ACC112 (cell line): Measurements from ENCODE around the gene CACNA2D4.

Experiments used
- H2AFZ ChIP-seq: fragments of 200-600 bp; sonication (generic); one replicate; pipeline ENCODE4 v1.6.0; 2017; ENCODE audit warnings: antibody characterized with exemption, low read length; ENCODE audit not compliant: unreplicated experiment
- H3K27ac ChIP-seq: fragments of 200-600 bp; sonication (generic); 2 replicates; pipeline ENCODE4 v1.5.1; 2014; ENCODE audit warnings: low read depth, mild to moderate bottlenecking, antibody characterized with exemption, low read length, moderate library complexity
- H3K27me3 ChIP-seq: fragments of 200-600 bp; sonication (generic); 2 replicates; pipeline ENCODE4 v1.6.1; 2014; ENCODE audit warnings: mild to moderate bottlenecking, antibody characterized with exemption, low read length, moderate library complexity, mixed read lengths; ENCODE audit not compliant: insufficient read depth
- H3K36me3 ChIP-seq: fragments of 200-600 bp; sonication (generic); 2 replicates; pipeline ENCODE4 v1.6.1; 2016; ENCODE audit warnings: mild to moderate bottlenecking, antibody characterized with exemption, low read length, moderate library complexity, mixed read lengths; ENCODE audit not compliant: insufficient read depth
- H3K4me1 ChIP-seq: fragments of 200-600 bp; sonication (generic); one replicate; pipeline ENCODE4 v1.6.1; 2016; ENCODE audit warnings: low read length, mixed read lengths; ENCODE audit not compliant: insufficient read depth, unreplicated experiment, control insufficient read depth
- H3K4me3 ChIP-seq: fragments of 200-600 bp; sonication (generic); 2 replicates; pipeline ENCODE4 v1.5.1; 2014; ENCODE audit warnings: mild to moderate bottlenecking, low read depth, low read length
- H3K79me2 ChIP-seq: fragments of 200-600 bp; sonication (generic); one replicate; pipeline ENCODE4 v1.6.0; 2016; ENCODE audit warnings: low read length; ENCODE audit not compliant: control insufficient read depth, unreplicated experiment, insufficient read depth

Gene CACNA2D4

DNA sequence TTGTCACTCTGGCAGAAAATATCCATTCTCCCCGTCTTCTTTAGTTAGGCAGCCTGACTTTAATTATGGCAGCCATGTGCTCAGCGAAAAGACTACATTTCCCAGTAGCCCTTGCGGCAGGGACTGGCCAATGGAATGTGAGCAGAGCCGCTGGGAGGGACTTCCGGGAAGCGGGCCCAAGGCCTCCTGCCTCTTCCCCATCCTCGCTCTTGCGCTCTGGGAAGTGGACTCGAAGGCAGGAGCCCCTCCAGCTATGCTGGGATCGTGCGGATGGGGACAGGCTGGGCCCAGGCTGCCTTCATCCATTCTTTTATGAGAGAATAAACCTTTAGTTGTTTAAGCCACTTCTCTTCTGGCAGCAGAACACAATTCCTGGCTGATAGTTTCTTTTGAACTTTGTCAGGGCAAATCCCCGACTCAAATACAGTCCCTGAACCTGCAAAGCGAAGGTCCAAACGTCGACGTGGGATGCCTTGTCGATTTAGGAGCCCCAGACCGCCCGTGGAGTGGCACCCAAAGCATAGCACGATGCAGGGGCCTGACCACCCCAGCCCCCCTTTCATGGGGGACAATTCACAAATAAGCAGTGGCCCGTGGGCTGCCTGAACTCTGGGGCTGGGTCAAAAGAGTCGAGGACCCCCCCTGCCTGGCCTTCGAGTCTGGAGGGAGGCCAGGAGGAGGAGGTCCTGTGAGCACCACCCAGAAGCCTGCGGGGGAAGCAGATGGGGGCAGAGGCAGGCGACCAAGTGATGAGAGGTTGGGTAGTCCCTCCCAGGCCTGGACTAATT, 113.7 kb downstream of the CACNA2D4 start:
- Histone ChIP-seq H3K4me3 (no peak overlapping the region), H3K79me2 (no peaks in the 10 kb centered on the region), H2AFZ (peak overlapping the region; percentile 95), H3K27ac (no peak overlapping the region), H3K36me3 (no peaks in the 10 kb centered on the region), H3K27me3 (no peaks in the 10 kb centered on the region), H3K4me1 (peaks cover 6% of the 10 kb centered on the region)

DNA sequence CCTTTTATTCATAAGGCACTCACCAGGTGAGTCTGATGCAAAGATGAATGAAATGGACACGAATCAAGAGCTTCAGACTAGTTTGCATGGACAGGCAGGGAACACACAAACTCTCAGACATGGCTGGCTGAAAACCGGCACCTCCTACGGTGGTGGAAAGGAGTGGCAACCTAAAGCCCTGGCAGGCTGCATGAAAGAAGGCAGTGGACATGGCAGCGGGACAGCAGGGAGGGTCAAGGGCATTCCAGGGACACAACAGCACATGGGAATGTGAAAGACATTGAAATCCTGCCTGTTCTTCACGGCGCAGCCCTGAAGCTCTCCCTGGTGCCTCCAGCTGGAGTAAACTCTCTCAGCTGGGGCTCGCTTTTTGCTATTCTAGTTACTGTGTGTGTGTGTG, 114.7 kb downstream of the CACNA2D4 start:
- no peaks in the 10 kb centered on the region for H3K79me2 ChIP-seq
- H3K36me3 ChIP-seq, result no peaks in the 10 kb centered on the region
- no peak overlapping the region for H3K27ac ChIP-seq
- no peak overlapping the region for H2AFZ ChIP-seq
- no peak overlapping the region for H3K4me3 ChIP-seq
- H3K4me1 ChIP-seq, result peaks cover 6% of the 10 kb centered on the region
- H3K27me3 ChIP-seq, result no peaks in the 10 kb centered on the region

DNA sequence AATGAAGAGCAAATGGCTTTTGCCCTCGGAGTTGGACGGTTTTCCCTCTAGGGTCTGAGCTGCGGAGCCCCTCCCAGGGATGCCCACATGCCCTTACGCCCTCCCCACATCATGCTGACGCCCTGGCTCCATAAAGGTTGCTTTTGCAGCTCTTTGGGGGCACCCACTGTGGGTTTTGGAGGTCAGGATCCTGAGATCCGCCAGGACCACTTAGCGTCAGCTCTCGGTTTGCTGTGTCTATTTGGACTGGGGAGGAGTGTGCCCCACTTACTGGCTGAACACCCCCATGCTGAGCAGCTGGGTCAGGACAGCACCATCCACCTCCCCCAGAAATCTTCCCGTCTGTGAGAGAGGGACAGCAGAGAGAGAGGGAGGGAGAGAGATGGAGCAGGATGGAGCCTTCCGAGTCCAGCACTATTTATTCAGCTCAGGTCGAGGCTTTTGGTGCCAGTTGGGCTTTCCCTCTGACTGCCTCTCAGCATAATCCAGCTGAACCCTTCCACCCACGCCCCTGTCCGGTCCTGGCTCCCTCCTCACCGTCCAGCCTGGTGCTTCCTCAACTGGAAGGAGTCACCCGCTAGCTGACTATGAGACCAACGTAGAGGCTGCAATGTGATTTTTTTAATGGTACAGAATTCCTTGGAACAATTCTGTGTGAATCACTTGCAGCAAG, 117.0 kb downstream of the CACNA2D4 start:
- Histone ChIP-seq H3K27ac (no peak overlapping the region), H3K36me3 (no peaks in the 10 kb centered on the region), H3K79me2 (no peaks in the 10 kb centered on the region), H3K4me3 (no peak overlapping the region), H3K4me1 (peaks cover 6% of the 10 kb centered on the region), H2AFZ (no peak overlapping the region), H3K27me3 (no peaks in the 10 kb centered on the region)

DNA sequence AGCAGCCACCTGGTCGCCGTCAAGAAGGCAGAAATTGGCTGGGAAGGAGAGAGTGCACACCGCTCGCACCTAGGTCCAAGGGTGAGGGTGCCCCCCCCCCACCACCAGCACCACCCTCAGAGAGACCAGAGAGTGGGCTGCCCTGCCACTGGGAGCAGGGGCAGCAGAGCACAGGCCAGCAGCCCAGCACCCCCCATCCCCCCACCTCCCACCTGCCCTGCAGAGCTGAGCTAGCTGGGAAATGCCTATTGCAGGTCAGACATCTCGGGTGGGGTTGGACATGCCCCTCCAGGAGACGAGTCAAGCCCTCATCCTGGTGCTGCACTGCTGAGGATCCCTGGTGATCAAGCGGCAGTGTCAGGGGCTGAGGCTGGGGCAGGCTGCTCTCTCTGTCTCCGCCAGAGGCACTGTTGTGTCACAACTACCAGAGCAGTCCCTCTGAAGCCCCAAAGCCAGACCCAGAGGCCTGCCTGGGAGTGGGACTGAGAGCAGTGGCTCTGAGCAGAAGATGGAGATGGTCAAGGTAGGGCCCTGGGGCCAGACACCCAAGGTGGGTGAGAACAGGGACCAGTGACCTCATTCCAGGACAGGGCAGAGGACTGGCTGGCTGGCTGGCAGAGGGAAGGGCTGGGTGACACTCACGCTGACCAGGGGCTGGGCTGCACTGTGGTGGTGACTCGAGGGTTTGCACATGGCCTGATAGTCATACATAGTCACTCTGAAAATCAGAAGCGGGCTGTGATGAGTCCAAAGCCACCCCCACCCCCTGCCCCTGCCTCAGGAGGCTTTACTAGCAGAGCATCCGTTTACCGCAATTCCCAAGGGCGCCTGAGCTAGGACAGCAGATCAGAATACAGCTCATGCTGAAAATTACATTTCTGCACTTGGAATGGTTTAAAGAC, 117.8 kb downstream of the CACNA2D4 start:
- peaks cover 6% of the 10 kb centered on the region for H3K4me1 ChIP-seq
- H3K27ac ChIP-seq, result no peak overlapping the region
- H3K36me3 ChIP-seq, result no peaks in the 10 kb centered on the region
- H3K79me2 ChIP-seq, result no peaks in the 10 kb centered on the region
- H2AFZ ChIP-seq, result no peak overlapping the region
- H3K4me3 ChIP-seq, result no peak overlapping the region
- no peaks in the 10 kb centered on the region for H3K27me3 ChIP-seq

DNA sequence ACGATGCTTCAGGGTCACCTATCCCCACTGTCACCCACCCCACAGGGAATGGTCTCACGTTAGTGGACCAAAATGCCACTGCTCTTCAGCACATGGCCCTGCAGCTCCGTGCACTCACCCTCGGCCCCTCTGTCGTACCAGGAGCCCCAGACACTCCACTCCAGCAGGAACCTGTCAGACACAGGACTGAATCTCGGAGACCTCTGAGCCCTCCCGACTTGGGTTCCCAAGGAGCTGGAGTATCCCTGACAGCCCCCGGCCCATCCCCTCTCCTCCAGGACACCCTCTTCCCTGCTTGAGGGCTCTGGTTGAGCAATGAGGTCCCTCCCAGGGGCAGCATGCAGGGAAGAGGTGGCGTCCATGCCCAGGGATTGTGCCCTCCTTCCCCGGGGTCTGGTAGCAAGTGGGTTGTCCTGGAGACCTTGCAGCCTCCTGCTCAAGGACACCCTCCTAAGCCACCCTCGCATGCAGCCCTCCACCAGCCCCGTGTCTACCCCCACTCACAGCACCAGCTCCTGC, 118.5 kb downstream of the CACNA2D4 start:
- Histone ChIP-seq H3K79me2 (no peaks in the 10 kb centered on the region), H3K4me3 (no peak overlapping the region), H2AFZ (no peak overlapping the region), H3K36me3 (no peaks in the 10 kb centered on the region), H3K27ac (no peak overlapping the region), H3K27me3 (no peaks in the 10 kb centered on the region), H3K4me1 (peaks cover 6% of the 10 kb centered on the region)

DNA sequence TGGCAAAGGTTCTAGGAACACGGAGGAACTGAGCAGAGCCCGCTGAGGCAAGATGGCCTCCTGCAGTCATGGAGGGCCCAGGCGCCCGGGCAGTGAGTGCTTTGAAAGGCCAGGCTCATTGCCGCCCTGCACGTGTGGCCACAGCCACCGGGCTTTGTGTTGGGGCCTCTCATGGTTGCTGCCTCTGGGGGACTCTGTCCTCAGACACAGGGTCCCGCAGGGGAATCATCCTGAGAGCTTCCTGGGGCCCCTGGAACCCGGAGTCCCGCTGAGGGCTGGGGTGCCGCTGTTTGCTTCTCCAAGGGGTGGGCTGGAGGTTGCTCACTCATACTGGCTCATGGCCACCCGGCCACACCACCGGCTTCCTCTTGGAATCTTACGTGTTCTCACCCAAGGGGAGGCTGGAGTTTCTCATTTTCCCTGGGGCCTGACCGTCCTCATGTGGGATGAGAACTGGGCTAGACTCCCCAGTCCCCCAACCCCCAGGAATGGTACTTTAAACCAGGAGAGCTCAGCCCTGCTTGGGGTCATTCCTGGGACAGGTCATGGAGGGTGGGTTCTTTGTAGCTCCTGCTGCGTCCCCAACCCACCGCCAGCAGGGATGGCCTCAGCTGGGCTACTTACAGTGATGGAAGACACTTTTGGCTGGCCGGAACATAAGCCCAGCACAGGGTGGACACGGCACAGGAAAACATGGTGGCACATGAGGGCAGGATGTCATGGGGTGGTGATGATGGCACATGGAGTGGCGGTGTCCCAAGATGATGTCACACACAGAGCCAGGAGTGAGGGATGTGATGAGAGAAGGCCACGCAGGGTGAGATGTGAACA, 119.2 kb downstream of the CACNA2D4 start:
- H3K27me3 ChIP-seq, result no peaks in the 10 kb centered on the region
- H3K79me2 ChIP-seq, result no peaks in the 10 kb centered on the region
- H3K4me1 ChIP-seq, result peaks cover 6% of the 10 kb centered on the region
- H3K36me3 ChIP-seq, result no peaks in the 10 kb centered on the region
- no peak overlapping the region for H2AFZ ChIP-seq
- no peak overlapping the region for H3K27ac ChIP-seq
- H3K4me3 ChIP-seq, result no peak overlapping the region

DNA sequence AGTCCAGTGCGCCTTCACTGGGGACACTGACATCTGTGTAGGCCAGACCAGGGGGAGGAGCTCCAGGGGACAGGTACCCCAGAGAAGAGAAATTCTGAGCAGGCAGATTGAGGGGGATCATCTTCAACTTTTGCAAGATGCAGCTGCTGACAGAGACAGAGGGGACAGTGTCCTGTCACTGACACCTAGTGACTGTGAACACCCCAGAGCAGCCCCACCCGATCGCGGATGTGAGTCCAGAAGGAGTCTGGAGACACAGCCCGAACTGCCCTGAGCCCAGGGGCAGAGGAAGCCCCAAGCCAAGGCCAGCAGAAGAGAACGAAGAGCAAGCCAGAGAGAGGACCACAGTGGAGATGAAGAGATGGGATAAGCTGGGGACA, 119.8 kb downstream of the CACNA2D4 start:
- no peak overlapping the region for H3K27ac ChIP-seq
- no peaks in the 10 kb centered on the region for H3K36me3 ChIP-seq
- H3K27me3 ChIP-seq, result no peaks in the 10 kb centered on the region
- H3K79me2 ChIP-seq, result no peaks in the 10 kb centered on the region
- H3K4me3 ChIP-seq, result no peak overlapping the region
- H3K4me1 ChIP-seq, result peaks cover 6% of the 10 kb centered on the region
- no peak overlapping the region for H2AFZ ChIP-seq

DNA sequence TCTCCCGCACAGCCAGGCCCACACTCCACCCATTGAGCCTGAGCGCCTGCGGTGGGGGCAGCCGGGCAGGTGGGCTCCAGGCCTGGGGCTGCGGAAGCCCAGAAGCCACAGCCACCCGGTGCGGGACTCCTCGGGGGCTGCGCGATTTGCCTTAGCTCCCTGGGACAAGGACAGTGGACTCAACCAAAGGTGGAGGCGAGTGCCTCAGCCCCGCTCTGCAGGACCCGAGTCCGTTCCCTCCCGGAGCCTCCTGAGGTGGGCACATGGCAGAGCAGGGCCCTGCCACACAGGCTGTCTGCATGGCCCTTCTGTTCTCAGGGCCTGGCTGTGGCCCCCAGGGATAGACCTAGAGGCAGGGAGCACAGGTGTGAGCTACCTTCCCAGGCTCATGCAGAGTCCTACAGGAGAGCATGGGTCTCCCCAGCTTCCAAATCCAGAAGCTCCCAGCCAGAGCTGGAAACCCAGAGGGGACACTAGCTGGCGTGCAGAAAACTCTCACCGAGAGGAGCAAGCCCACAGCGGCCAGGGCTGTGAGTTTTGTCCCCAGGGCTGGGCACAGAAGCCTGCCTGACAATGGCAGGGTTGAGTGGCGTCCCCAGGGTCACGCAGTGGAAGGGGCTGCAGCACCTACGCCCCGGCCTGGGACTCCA, 120.3 kb downstream of the CACNA2D4 start:
- H3K27ac ChIP-seq, result no peak overlapping the region
- no peaks in the 10 kb centered on the region for H3K36me3 ChIP-seq
- peaks cover 6% of the 10 kb centered on the region for H3K4me1 ChIP-seq
- no peak overlapping the region for H2AFZ ChIP-seq
- H3K27me3 ChIP-seq, result no peaks in the 10 kb centered on the region
- H3K4me3 ChIP-seq, result no peak overlapping the region
- no peaks in the 10 kb centered on the region for H3K79me2 ChIP-seq

DNA sequence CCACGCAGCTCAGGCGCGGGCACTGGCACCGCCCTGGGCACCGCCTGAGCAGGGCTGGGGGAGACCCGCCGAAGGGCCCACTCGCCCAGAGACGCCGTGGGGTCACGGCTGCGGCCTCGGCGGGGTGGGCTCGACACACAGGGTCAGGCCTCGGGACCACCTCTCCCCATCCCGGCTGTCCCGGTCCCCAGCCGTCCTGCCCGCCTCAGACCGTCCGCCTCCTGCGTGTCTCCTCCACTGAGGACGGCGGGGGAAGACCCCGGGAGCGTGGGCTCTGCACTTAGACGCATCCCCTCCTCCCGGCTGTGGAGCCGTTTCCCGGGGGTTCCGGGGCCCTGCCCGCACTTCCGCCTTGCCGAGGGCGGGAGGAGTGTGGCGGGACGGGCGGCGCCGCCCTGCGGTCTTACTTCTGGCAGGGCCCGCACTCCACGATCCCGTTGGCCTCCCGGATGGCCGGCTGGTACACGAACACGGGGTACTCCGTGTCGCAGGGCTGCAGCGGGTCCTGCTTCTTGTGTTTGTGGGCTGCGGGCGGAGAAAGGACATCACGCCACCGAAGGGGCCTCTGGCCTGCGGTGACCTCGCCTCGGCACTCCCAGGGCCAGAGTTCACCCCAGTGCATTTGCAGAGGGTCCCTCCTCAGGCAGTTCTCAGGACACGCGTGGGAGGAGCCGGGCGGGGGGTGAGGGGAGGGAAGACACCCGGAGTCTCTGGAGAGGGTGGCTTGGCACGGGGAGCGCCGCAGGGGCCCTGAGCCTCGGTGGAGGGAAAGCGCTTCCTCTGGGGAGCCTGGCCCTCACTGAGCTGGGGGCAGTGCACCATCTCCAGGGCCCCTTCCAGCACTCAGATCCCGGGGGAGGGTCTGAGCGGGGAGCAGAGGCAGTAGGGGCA, 121.2 kb downstream of the CACNA2D4 start:
- H3K4me3 ChIP-seq, result peak overlapping the region; percentile 81
- H2AFZ ChIP-seq, result peak overlapping the region; percentile 85
- no peak overlapping the region for H3K27ac ChIP-seq
- H3K27me3 ChIP-seq, result no peaks in the 10 kb centered on the region
- H3K36me3 ChIP-seq, result no peaks in the 10 kb centered on the region
- H3K4me1 ChIP-seq, result peaks cover 6% of the 10 kb centered on the region
- no peaks in the 10 kb centered on the region for H3K79me2 ChIP-seq
